Measurements from ENCODE around the gene PARN. TPM values are rescaled to one million over a fixed set of nuclear protein-coding genes. Genes with fewer than 3 reads are reported as not detected.
A peak's percentile ranks its signal among the peaks of the same experiment; 100 is the strongest.

The PARN gene
- total RNA-seq, 2 donors from 2014 or later: 22.4 to 51.2 TPM

DNA sequence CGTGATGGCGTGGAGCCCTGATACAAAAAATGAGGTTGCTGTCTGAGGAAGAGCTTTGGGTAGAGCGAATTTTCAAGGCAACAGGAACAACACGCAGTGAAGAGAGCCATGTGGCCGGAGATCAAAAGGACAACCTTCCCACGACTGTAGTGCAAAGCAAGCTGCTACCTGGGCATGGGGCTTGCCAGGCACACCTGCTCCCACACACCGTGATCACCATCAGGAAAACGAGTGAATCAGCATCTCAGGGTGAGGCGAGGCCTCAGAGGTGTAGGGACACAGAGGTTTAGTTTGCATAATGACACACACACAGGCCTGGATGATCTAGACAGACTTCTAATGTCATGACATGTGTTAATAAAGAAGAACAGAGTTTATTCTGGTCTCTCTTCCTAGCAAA, 65.7 kb downstream of the PARN start:
- DNase-seq (ENCODE audit: low spot score): no peak
- Histone ChIP-seq H3K27me3 (replicated peaks; ENCODE audit: insufficient read depth) (no peaks in the 10 kb centered on the region), H3K27ac (no peak overlapping the region), H3K4me3 (no peak overlapping the region), H3K4me1 (replicated peaks) (peaks cover 15% of the 10 kb centered on the region), H3K36me3 (no peaks in the 10 kb centered on the region), H3K9me3 (no peaks in the 10 kb centered on the region)
- intact Hi-C loops (cut with DNase I): no loop called here
- no peak for TF ChIP-seq CTCF (IDR thresholded peaks at IDR 0.05)
- TF ChIP-seq POLR2AphosphoS5 (IDR thresholded peaks at IDR 0.05): no peak
- TF ChIP-seq POLR2A (IDR thresholded peaks at IDR 0.05): no peak
- 70% methylated on average over 9 of the region's 9 CpGs for WGBS

- Histone ChIP-seq H3K4me1 (replicated peaks) (peaks cover 15% of the 10 kb centered on the region), H3K4me3 (no peak overlapping the region), H3K27ac (no peak overlapping the region), H3K9me3 (no peaks in the 10 kb centered on the region), H3K36me3 (no peaks in the 10 kb centered on the region), H3K27me3 (replicated peaks; ENCODE audit: insufficient read depth) (no peaks in the 10 kb centered on the region)
- TF ChIP-seq POLR2A (IDR thresholded peaks at IDR 0.05) (no peak), POLR2AphosphoS5 (IDR thresholded peaks at IDR 0.05) (no peak), CTCF (IDR thresholded peaks at IDR 0.05) (peak in 1 of 4 experiments; percentile 42)
- intact Hi-C loops (cut with DNase I): no loop called here
- WGBS: 61% methylated on average over 8 of the region's 8 CpGs
- peak; percentile 32 for DNase-seq (ENCODE audit: low spot score)
These were observed 67.2 kb downstream of the PARN start for GRCh38 chr16:14562691-14563491.

DNA sequence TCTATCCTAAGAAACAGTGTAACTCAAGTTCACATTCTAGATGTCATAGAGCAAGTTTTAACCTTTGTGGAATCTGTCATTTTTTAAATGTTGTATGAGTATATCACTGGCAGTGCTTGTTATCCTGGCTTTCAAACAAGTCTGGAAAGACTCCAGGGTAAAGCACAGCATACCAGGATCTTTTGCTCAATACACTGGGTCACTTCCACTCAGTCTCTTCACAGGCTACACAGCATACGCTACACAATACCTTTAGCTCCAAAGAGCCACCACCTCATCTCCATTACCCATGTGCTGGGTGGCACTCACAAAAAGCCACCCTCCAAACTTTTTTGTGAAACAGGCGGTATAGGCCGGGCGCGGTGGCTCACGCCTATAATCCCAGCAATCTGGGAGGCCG, 69.5 kb downstream of the PARN start:
- WGBS: 94% methylated on average over 7 of the region's 7 CpGs
- H3K27ac ChIP-seq: no peak overlapping the region
- H3K27me3 ChIP-seq (replicated peaks; ENCODE audit: insufficient read depth): no peaks in the 10 kb centered on the region
- H3K4me1 ChIP-seq (replicated peaks): peaks cover 10% of the 10 kb centered on the region
- no peak overlapping the region for H3K4me3 ChIP-seq
- intact Hi-C loops (cut with DNase I): no loop called here
- TF ChIP-seq CTCF (IDR thresholded peaks at IDR 0.05): no peak
- TF ChIP-seq POLR2AphosphoS5 (IDR thresholded peaks at IDR 0.05): no peak
- TF ChIP-seq POLR2A (IDR thresholded peaks at IDR 0.05): no peak
- DNase-seq (ENCODE audit: low spot score): peak; percentile 21
- H3K36me3 ChIP-seq: no peaks in the 10 kb centered on the region
- no peaks in the 10 kb centered on the region for H3K9me3 ChIP-seq

DNA sequence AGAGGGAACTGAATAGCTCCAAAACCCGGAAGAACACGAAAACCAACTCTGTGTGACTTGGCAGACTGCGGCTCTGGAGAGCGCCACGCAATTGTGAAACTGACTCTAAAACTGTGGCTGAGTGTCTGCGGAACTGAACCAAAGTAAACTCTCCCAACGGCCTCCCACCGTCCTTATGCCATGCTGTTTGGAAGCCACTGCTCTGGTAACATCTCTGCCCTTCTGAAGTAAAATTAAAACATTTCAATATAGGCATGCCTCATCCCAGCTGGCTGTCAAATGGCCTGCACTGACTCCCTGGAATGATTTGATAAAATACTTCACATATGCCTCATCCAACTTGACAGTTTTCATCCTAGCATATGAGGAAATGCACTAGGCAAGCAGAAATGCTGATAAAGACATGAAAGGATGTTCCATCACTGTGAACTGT, 70.2 kb downstream of the PARN start:
- DNase-seq (ENCODE audit: low spot score): peak; percentile 65
- Histone ChIP-seq H3K36me3 (no peaks in the 10 kb centered on the region), H3K9me3 (no peaks in the 10 kb centered on the region), H3K27me3 (replicated peaks; ENCODE audit: insufficient read depth) (no peaks in the 10 kb centered on the region), H3K4me3 (no peak overlapping the region), H3K27ac (no peak overlapping the region), H3K4me1 (replicated peaks) (peaks cover 9% of the 10 kb centered on the region)
- WGBS: 57% methylated on average over 8 of the region's 8 CpGs
- intact Hi-C loops (cut with DNase I): no loop called here
- TF ChIP-seq POLR2AphosphoS5 (IDR thresholded peaks at IDR 0.05) (peak; percentile 52), POLR2A (IDR thresholded peaks at IDR 0.05) (no peak), CTCF (IDR thresholded peaks at IDR 0.05) (no peak)

DNA sequence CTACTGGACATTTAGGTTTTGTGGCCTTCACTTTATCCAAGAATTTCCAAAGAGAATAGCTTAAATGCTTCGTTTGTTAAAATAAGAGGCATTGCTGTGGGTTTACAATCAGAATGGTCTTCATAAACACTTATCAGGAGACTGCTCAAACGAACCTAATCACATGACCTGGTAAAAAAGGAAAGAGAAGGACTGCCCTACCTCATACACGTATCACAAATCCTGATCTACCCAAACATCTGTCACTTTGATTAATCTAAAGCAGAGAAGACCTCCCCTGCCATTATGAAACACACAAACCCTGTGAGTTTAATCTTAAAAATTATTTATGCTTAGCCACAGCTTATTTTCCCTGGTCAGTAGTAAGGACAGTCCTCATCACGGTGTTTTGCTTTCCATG, 76.6 kb downstream of the PARN start:
- Histone ChIP-seq H3K4me3 (no peak overlapping the region), H3K27ac (no peak overlapping the region), H3K9me3 (no peaks in the 10 kb centered on the region), H3K36me3 (no peaks in the 10 kb centered on the region), H3K4me1 (replicated peaks) (no peaks in the 10 kb centered on the region), H3K27me3 (replicated peaks; ENCODE audit: insufficient read depth) (no peaks in the 10 kb centered on the region)
- TF ChIP-seq CTCF (IDR thresholded peaks at IDR 0.05): no peak
- TF ChIP-seq POLR2AphosphoS5 (IDR thresholded peaks at IDR 0.05): no peak
- no peak for TF ChIP-seq POLR2A (IDR thresholded peaks at IDR 0.05)
- intact Hi-C loops (cut with DNase I): no loop called here
- no peak for DNase-seq (ENCODE audit: low spot score)
- WGBS: 67% methylated on average over 4 of the region's 4 CpGs

All from prostate gland (tissue), 2 donors.